ENCODE measurements around the gene DNAJC25. TPM values are rescaled to one million over a fixed set of nuclear protein-coding genes. Genes with fewer than 3 reads are reported as not detected.
A peak's percentile ranks its signal among the peaks of the same experiment; 100 is the strongest.

DNAJC25 gene
- total RNA-seq, 1 donor from 2014 or later = 6.9 TPM

DNA sequence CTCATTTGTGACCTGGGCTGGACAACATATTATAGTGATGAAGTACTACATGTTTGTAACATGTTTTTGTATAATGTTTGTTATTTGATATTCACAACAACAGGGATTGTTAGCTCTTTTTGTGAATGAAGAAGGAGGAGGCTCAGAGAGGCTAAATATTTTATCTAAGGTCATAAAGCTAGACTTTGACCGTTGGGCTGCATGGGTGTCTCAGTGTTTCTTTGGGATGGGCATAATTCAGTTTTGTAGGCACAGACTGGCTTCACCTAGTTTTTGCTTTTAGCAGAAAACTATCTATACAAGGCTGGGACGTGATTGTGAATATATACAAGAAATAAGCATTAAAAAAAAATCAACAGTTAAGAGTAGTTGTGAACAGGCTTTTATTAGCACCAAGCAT is 15.3 kb downstream of the DNAJC25 start:
- peaks cover 18% of the 10 kb centered on the region for H3K4me1 Mint-ChIP-seq (ENCODE audit: low read depth)
- no peak for DNase-seq (ENCODE audit: low spot score)
- H3K27ac Mint-ChIP-seq (ENCODE audit: unreplicated experiment) = no peak overlapping the region
- peaks cover 19% of the 10 kb centered on the region for H3K36me3 Mint-ChIP-seq (ENCODE audit: low read depth)
- no peaks in the 10 kb centered on the region for H3K9me3 Mint-ChIP-seq (ENCODE audit: low read depth)
- no peaks in the 10 kb centered on the region for H3K27me3 Mint-ChIP-seq (ENCODE audit: low read depth)
- TF ChIP-seq, protein P1, sequence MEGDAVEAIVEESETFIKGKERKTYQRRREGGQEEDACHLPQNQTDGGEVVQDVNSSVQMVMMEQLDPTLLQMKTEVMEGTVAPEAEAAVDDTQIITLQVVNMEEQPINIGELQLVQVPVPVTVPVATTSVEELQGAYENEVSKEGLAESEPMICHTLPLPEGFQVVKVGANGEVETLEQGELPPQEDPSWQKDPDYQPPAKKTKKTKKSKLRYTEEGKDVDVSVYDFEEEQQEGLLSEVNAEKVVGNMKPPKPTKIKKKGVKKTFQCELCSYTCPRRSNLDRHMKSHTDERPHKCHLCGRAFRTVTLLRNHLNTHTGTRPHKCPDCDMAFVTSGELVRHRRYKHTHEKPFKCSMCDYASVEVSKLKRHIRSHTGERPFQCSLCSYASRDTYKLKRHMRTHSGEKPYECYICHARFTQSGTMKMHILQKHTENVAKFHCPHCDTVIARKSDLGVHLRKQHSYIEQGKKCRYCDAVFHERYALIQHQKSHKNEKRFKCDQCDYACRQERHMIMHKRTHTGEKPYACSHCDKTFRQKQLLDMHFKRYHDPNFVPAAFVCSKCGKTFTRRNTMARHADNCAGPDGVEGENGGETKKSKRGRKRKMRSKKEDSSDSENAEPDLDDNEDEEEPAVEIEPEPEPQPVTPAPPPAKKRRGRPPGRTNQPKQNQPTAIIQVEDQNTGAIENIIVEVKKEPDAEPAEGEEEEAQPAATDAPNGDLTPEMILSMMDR (IDR thresholded peaks at IDR 0.05) = no peak
- H3K4me3 Mint-ChIP-seq (ENCODE audit: unreplicated experiment) = no peak overlapping the region

DNA sequence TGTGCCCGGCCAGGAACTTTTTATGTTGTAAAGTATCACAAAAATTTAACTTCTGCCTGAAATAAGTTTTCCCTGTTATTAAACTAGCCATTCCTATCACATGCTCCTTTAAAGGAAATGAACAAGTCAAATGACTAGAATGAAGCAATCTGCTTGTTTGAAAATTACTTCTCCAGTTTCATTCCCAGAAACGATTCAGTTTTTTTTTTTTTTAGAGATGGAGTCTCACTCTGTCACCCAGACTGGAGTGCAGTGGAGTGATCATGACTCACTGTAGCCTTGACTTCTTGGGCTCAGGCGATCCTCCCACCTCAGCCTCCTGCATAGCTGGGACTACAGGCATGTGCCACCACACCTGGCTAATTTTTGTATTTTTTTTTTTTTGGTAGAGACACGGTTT is 16.9 kb downstream of the DNAJC25 start:
- peak overlapping the region; percentile 76 for H3K27ac Mint-ChIP-seq (ENCODE audit: unreplicated experiment)
- H3K36me3 Mint-ChIP-seq (ENCODE audit: low read depth) = peaks cover 21% of the 10 kb centered on the region
- H3K9me3 Mint-ChIP-seq (ENCODE audit: low read depth) = no peaks in the 10 kb centered on the region
- no peak overlapping the region for H3K4me3 Mint-ChIP-seq (ENCODE audit: unreplicated experiment)
- TF ChIP-seq, protein P1 (IDR thresholded peaks at IDR 0.05) = no peak
- no peaks in the 10 kb centered on the region for H3K27me3 Mint-ChIP-seq (ENCODE audit: low read depth)
- H3K4me1 Mint-ChIP-seq (ENCODE audit: low read depth) = peaks cover 20% of the 10 kb centered on the region
- DNase-seq (ENCODE audit: low spot score) = no peak

DNA sequence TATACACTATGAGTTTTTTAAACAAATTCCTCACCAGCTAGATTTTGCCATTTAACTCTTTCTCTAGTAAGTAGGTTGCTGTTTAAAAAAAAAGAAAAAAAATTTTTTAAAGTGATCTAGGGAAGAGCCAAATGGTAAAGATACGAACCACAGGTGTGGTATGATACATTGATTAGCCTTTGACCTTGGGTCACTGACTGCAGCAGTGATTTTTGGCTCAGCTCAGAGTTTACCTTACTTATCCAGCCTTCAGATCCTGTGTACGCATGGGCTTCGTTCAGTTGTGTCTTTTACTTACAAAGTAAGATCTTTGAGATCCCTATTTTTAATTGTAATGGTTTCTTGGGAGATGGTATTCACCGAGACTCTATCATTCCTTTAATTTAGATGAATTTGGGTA is 17.9 kb downstream of the DNAJC25 start:
- TF ChIP-seq, protein P1 (IDR thresholded peaks at IDR 0.05) = no peak
- no peak for DNase-seq (ENCODE audit: low spot score)
- H3K27ac Mint-ChIP-seq (ENCODE audit: unreplicated experiment) = no peak overlapping the region
- no peak overlapping the region for H3K4me3 Mint-ChIP-seq (ENCODE audit: unreplicated experiment)
- peaks cover 22% of the 10 kb centered on the region for H3K36me3 Mint-ChIP-seq (ENCODE audit: low read depth)
- H3K27me3 Mint-ChIP-seq (ENCODE audit: low read depth) = no peaks in the 10 kb centered on the region
- no peaks in the 10 kb centered on the region for H3K9me3 Mint-ChIP-seq (ENCODE audit: low read depth)
- H3K4me1 Mint-ChIP-seq (ENCODE audit: low read depth) = peaks cover 20% of the 10 kb centered on the region

DNA sequence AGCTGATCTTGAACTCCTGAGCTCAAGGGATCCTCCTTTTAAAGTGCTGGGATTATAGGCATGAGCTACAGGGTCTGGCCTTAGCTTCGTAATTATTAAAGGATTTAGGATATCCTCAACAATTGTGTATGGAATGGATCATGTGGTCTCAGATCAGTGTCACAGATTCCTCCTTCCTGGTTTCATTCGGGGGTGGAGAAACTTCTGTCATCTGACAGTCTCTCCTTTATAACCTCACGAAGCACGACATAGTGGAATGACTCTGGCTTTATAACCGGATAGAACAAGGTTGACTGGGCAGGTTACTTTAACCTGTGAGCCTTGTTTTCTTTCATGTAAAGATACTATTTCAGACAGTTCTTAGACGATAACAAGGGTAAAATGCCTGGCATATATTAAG is 25.9 kb downstream of the DNAJC25 start:
- TF ChIP-seq, protein P1 (IDR thresholded peaks at IDR 0.05) = no peak
- H3K4me1 Mint-ChIP-seq (ENCODE audit: low read depth) = peaks cover 8% of the 10 kb centered on the region

DNA sequence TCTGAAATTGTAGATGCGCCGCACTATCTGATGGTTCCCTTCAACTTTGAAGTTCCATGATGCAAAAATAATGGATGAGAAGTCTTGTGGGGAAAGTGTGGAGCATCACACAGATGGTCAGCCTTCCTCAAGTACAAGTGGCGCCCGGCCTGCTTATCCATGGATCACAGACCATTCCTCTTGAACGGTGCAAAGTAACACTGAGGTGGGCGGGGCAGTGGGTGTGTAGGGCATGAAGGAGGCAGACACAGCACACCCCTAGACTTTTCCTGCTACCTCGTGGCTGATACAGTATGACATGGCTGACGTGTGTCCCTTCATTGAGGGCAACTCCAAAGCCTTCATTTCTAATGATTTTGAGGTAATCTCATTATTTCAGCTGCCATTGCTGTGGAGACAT is 27.8 kb downstream of the DNAJC25 start:
- TF ChIP-seq, protein P1 (IDR thresholded peaks at IDR 0.05) = no peak
- Mint-ChIP-seq H3K4me1 (ENCODE audit: low read depth) (peaks cover 21% of the 10 kb centered on the region), H3K27me3 (ENCODE audit: low read depth) (no peaks in the 10 kb centered on the region), H3K4me3 (ENCODE audit: unreplicated experiment) (no peak overlapping the region), H3K9me3 (ENCODE audit: low read depth) (no peaks in the 10 kb centered on the region), H3K27ac (ENCODE audit: unreplicated experiment) (no peak overlapping the region), H3K36me3 (ENCODE audit: low read depth) (peaks cover 8% of the 10 kb centered on the region)
- no peak for DNase-seq (ENCODE audit: low spot score)

More for the DNA sequence above, 25.9 kb downstream of the DNAJC25 start:
- no peaks in the 10 kb centered on the region for H3K27me3 Mint-ChIP-seq (ENCODE audit: low read depth)
- no peaks in the 10 kb centered on the region for H3K9me3 Mint-ChIP-seq (ENCODE audit: low read depth)
- peaks cover 8% of the 10 kb centered on the region for H3K36me3 Mint-ChIP-seq (ENCODE audit: low read depth)
- H3K27ac Mint-ChIP-seq (ENCODE audit: unreplicated experiment) = no peak overlapping the region
- DNase-seq (ENCODE audit: low spot score) = no peak
- no peak overlapping the region for H3K4me3 Mint-ChIP-seq (ENCODE audit: unreplicated experiment)

All from chondrocyte (in vitro differentiated cells).